WTC11 (cell line): ENCODE measurements around the gene KRTAP12-4.

Source experiments
- CTCF ChIP-seq: fragments of 200-600 bp; IDR thresholded peaks from 2 replicates; pipeline ENCODE4 v1.8.0; 2022; ENCODE audit warnings: antibody characterized with exemption
- FOXJ3 ChIP-seq: sonication (generic); formaldehyde crosslinking; IDR thresholded peaks from 2 replicates; pipeline ENCODE4 v1.9.0; 2021; ENCODE audit warnings: missing genetic modification reagents, mild to moderate bottlenecking, borderline replicate concordance
- NR1H2 ChIP-seq: sonication (generic); formaldehyde crosslinking; IDR thresholded peaks from 2 replicates; pipeline ENCODE4 v1.9.0; 2021; ENCODE audit warnings: mild to moderate bottlenecking, moderate library complexity, missing genetic modification reagents
- TF ChIP-seq, protein P1 (sequence below): sonication (generic); formaldehyde crosslinking; IDR thresholded peaks from 2 replicates; pipeline ENCODE4 v1.8.0; 2022; ENCODE audit warnings: mild to moderate bottlenecking, missing genetic modification reagents

DNA sequence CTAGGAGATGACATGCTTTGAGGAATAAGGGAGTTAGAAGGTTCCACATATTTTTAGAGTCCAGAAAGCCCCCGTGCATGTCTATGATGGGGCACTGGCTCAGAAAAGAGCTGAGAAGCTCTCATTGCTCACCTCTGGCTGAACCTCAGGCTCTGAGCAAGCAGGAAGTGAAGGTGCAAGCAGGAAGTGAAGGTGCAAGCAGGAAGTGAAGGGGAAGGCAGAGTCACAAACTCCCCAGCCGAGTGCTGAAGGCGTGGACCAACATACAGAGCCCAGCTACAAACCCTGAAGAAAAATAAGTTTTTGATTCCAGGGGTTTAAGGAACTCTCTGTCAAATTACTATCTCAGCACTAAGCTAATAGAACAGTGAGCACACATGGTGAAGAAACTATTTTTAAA is 35.5 kb downstream of the KRTAP12-4 start:
- TF ChIP-seq, protein P1, sequence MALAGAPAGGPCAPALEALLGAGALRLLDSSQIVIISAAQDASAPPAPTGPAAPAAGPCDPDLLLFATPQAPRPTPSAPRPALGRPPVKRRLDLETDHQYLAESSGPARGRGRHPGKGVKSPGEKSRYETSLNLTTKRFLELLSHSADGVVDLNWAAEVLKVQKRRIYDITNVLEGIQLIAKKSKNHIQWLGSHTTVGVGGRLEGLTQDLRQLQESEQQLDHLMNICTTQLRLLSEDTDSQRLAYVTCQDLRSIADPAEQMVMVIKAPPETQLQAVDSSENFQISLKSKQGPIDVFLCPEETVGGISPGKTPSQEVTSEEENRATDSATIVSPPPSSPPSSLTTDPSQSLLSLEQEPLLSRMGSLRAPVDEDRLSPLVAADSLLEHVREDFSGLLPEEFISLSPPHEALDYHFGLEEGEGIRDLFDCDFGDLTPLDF (CRISPR knock-in tag), result no peak
- TF ChIP-seq CTCF, result no peak; the same call in 1 of the 2 replicates
- no peak for TF ChIP-seq NR1H2 (CRISPR knock-in tag)
- no peak for TF ChIP-seq FOXJ3
